HepG2 (cell line): ENCODE measurements around the gene ITPR1. TPM values are rescaled to one million over a fixed set of nuclear protein-coding genes. Genes with fewer than 3 reads are reported as not detected.

Source experiments
- ATAC-seq: fragments of 200-7000 bp; cut with Tn5 transposase; 3 replicates; pipeline ENCODE4 v1.9.1; 2020; ENCODE audit warnings: mild to moderate bottlenecking, moderate library complexity
- BruUV-seq: library from RNA; stranded (reverse); fragments of 400-500 nt; replicated peaks from 2 replicates; lab custom pipeline; 2021; lab: Mats Ljungman, UMichigan
- CTCF ChIA-PET: fragments of 300-600 bp; formaldehyde crosslinking; extraction: SDS; loops from one replicate; lab custom pipeline; 2021; ENCODE audit warnings: low total read pairs, inconsistent platforms, low intra/inter-chr PET ratio; lab: Yijun Ruan, JAX
- POLR2A ChIA-PET: fragments of 350-600 bp; sonication (Branson Sonifier 250); formaldehyde crosslinking; loops from one replicate; lab custom pipeline; 2020; ENCODE audit warnings: antibody characterized with exemption, inconsistent platforms; lab: Yijun Ruan, JAX
- DNase-seq: peaks from one replicate; pipeline ENCODE4 v3.0.0-alpha.2; 2015; ENCODE audit warnings: low spot score
- FAIRE-seq: peaks from 3 replicates; lab custom pipeline; 2011; peaks lifted over from hg19 to GRCh38; lab: Jason Lieb, UNC
- H2AFZ ChIP-seq: one replicate; pipeline ENCODE4 v1.6.1; 2011; ENCODE audit warnings: low read length, inconsistent platforms
- H3K27ac ChIP-seq: fragments of 300-600 bp; 3 replicates; pipeline ENCODE4 v1.8.0; 2011; ENCODE audit warnings: mixed run types, mild to moderate bottlenecking, mixed read lengths, low read length, inconsistent platforms; ENCODE audit not compliant: insufficient read depth; ENCODE audit errors: extremely low read length
- H3K27me3 ChIP-seq, 2 experiments: fragments of 200-600 bp in 1 of 2; 2 replicates in 1 of 2; 3 replicates in 1 of 2; pipeline versions ENCODE4 v1.6.0 to v1.8.0; 2011; ENCODE audit warnings: low read length in 2 of 2, mild to moderate bottlenecking in 2 of 2, moderate library complexity in 2 of 2, inconsistent platforms in 1 of 2; ENCODE audit not compliant: insufficient read depth in 2 of 2, control insufficient read depth in 1 of 2
- H3K36me3 ChIP-seq, 2 experiments: fragments of 200-600 bp in 1 of 2; replicated peaks in 1 of 2; 2 replicates in 1 of 2; 3 replicates in 1 of 2; pipeline versions ENCODE4 v1.5.1 to v1.8.0; 2011; ENCODE audit warnings: low read length in 2 of 2, inconsistent platforms in 1 of 2; ENCODE audit not compliant: insufficient read depth in 2 of 2, control insufficient read depth in 1 of 2
- H3K4me1 ChIP-seq: 2 replicates; pipeline ENCODE4 v1.5.1; 2012; ENCODE audit warnings: low read length, inconsistent platforms; ENCODE audit not compliant: insufficient read depth
- H3K4me2 ChIP-seq: 2 replicates; pipeline ENCODE4 v1.6.0; 2011; ENCODE audit warnings: low read depth, low read length, inconsistent platforms
- H3K4me3 ChIP-seq, 3 experiments: fragments of 200-600 bp in 1 of 3; sonication (generic), shearing (Covaris generic) in 1 of 3; replicated peaks in 1 of 3; 2 replicates each; pipeline ENCODE4 v1.5.1; 2011 to 2016; ENCODE audit warnings: low read length in 3 of 3, inconsistent platforms in 2 of 3, low read depth in 2 of 3, mild to moderate bottlenecking in 2 of 3, control low read depth in 1 of 3, mixed read lengths in 1 of 3; ENCODE audit not compliant: insufficient read depth in 1 of 3
- H3K79me2 ChIP-seq: one replicate; pipeline ENCODE4 v1.6.1; 2011; ENCODE audit warnings: low read length, inconsistent platforms; ENCODE audit not compliant: insufficient read depth
- H3K9ac ChIP-seq: 2 replicates; pipeline ENCODE4 v1.6.0; 2011; ENCODE audit warnings: mild to moderate bottlenecking, low read depth, low read length, inconsistent platforms; ENCODE audit not compliant: insufficient read depth
- H3K9me3 ChIP-seq: 2 replicates; pipeline ENCODE4 v1.5.1; 2012; ENCODE audit warnings: mild to moderate bottlenecking, low read length
- H4K20me1 ChIP-seq: 2 replicates; pipeline ENCODE4 v1.6.0; 2011; ENCODE audit warnings: inconsistent platforms, mild to moderate bottlenecking, low read length, moderate library complexity; ENCODE audit not compliant: insufficient read depth
- BORCS8-MEF2B ChIP-seq: sonication (generic); formaldehyde crosslinking; IDR thresholded peaks from 2 replicates; pipeline ENCODE4 v1.8.0; 2022; ENCODE audit warnings: mild to moderate bottlenecking, missing genetic modification reagents
- NR2F6 ChIP-seq, 2 experiments: IDR thresholded peaks; 2 replicates each; pipeline ENCODE4 v1.6.1; 2016; ENCODE audit warnings: antibody characterized with exemption in 1 of 2, mild to moderate bottlenecking in 1 of 2
- PHF8 ChIP-seq: sonication (generic); formaldehyde crosslinking; IDR thresholded peaks from 2 replicates; pipeline ENCODE4 v1.5.0; 2020; ENCODE audit warnings: missing genetic modification reagents
- ZIK1 ChIP-seq: sonication (generic); formaldehyde crosslinking; IDR thresholded peaks from 2 replicates; pipeline ENCODE4 v1.5.0; 2020; ENCODE audit warnings: mild to moderate bottlenecking, low read depth, missing genetic modification reagents, borderline replicate concordance
- WGBS: methylation state at CpG from one replicate; pipeline ENCODE4 v1.1.6; 2017; ENCODE audit warnings: low lambda C conversion rate; 5-methylcytosine and 5-hydroxymethylcytosine counted together
- in situ Hi-C: cut with HindIII; loops from 2 replicates; pipeline ENCODE4 v1.10.0; 2017; ENCODE audit warnings: low pct_unique_long_range_greater_than_20kb; ENCODE audit not compliant: extremely low pct_ligation_motif_present
- intact Hi-C: fragments of 100-400 bp; cut with micrococcal nuclease; formaldehyde crosslinking; loops from one replicate; pipeline ENCODE4 v1.10.0; 2022; ENCODE audit not compliant: unreplicated experiment
- polyA plus RNA-seq, 8 experiments: library from polyadenylated mRNA; depleted of rRNA in 3 of 8; stranded (reverse) in 7 of 8; unstranded in 1 of 8; fragments of >200 nt; fragmentation: Illumina TruSeq in 4 of 8; extraction: Trizol in 4 of 8; gene quantifications; 2 replicates each; pipeline versions ENCODE4 v1.2.1 to v1.2.3, GENCODE V29; 2011 to 2016; ENCODE audit warnings: low read depth in 4 of 8, missing spikeins in 1 of 8, mixed read lengths in 1 of 8; ENCODE audit not compliant: insufficient read depth in 1 of 8
- total RNA-seq, 5 experiments: library from RNA; depleted of rRNA; stranded (reverse); fragments of >200 nt; fragmentation: Illumina TruSeq; extraction: Trizol; gene quantifications; 2 replicates each; pipeline ENCODE4 v1.2.3, GENCODE V29; 2016; ENCODE audit warnings: low read depth in 1 of 5
- TF ChIP-seq, protein P1 (sequence below): IDR thresholded peaks from 2 replicates; pipeline ENCODE4 v1.6.1; 2016; ENCODE audit warnings: low read depth, borderline replicate concordance
- TF ChIP-seq, protein P2 (sequence below): IDR thresholded peaks from 2 replicates; pipeline ENCODE4 v1.6.1; 2016; ENCODE audit warnings: missing biosample characterization, missing genetic modification reagents, low read depth
- TF ChIP-seq, protein P3 (sequence below): sonication (generic); IDR thresholded peaks from 2 replicates; pipeline ENCODE4 v1.6.1; 2016; ENCODE audit warnings: low read depth, borderline replicate concordance

ITPR1 gene
- total and polyA plus RNA-seq, 2 of the 13 experiments (the other 11 are each of a cell fraction or from before 2014, with no cell fraction given), result 10.0 to 11.4 TPM

DNA sequence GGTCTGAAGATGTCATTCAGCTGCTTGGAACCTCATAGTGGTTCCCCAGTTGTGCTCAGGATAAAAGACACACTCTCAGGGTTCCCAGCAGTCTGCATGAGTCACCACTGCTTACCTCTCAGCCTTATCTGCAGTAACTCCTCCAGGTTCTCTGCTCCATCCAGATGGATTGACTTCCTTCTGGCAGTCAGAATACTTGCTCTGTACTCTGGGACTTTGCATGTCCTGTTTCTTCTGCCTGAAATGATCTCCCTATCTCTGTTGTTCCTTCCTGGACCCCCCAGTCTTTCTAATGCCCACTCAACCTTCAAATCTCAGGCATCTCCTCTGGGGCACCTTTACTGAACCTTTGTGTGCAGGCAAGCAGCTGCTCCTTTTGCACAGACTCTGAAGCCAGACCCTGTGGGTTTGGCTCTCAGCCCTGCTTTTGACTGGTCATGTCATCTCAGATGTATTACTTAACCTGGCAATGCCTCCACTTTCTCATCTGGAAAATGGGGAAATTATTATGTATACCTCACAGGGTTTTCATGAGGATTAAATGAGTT lies 38.4 kb downstream of the ITPR1 start:
- no peak overlapping the region for H3K4me2 ChIP-seq
- H3K4me3 ChIP-seq, result no peak overlapping the region
- H3K79me2 ChIP-seq, result no peaks in the 10 kb centered on the region
- no peaks in the 10 kb centered on the region for H3K36me3 ChIP-seq
- CTCF ChIA-PET, result no interaction called here
- in situ Hi-C loops, result no loop called here
- no peaks in the 10 kb centered on the region; the same call in 1 of the 2 replicates for H4K20me1 ChIP-seq
- H3K4me1 ChIP-seq, result peaks cover 33% of the 10 kb centered on the region
- ATAC-seq, result no peak
- BruUV-seq, result no TSS peak
- no peaks in the 10 kb centered on the region for H3K9me3 ChIP-seq
- POLR2A ChIA-PET, result no interaction called here
- no peak overlapping the region for H2AFZ ChIP-seq
- TF ChIP-seq, protein P1, sequence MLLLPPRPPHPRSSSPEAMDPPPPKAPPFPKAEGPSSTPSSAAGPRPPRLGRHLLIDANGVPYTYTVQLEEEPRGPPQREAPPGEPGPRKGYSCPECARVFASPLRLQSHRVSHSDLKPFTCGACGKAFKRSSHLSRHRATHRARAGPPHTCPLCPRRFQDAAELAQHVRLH (CRISPR knock-in tag), result no peak
- TF ChIP-seq NR2F6 (IDR thresholded peaks at IDR 0.05) (no peak), NR2F6 (CRISPR knock-in tag; IDR thresholded peaks at IDR 0.05) (no peak), BORCS8-MEF2B (CRISPR knock-in tag) (no peak)
- TF ChIP-seq, protein P2, sequence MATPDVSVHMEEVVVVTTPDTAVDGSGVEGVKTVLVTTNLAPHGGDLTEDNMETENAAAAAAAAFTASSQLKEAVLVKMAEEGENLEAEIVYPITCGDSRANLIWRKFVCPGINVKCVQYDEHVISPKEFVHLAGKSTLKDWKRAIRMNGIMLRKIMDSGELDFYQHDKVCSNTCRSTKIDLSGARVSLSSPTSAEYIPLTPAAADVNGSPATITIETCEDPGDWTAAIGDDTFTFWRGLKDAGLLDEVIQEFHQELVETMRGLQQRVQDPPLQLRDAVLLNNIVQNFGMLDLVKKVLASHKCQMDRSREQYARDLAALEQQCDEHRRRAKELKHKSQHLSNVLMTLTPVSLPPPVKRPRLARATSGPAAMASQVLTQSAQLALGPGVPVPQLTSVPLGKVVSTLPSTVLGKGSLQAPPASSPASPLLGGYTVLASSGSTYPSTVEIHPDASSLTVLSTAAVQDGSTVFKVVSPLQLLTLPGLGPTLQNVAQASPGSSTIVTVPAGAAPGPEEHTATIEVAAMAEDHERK (CRISPR knock-in tag), result no peak
- TF ChIP-seq, all 625 proteins: peak for 0
- Histone ChIP-seq H3K27me3 (no peaks in the 10 kb centered on the region), H3K27ac (no peak overlapping the region), H3K9ac (no peak overlapping the region)
- intact Hi-C loops, result no loop called here
- FAIRE-seq (no peak), DNase-seq (no peak)

DNA sequence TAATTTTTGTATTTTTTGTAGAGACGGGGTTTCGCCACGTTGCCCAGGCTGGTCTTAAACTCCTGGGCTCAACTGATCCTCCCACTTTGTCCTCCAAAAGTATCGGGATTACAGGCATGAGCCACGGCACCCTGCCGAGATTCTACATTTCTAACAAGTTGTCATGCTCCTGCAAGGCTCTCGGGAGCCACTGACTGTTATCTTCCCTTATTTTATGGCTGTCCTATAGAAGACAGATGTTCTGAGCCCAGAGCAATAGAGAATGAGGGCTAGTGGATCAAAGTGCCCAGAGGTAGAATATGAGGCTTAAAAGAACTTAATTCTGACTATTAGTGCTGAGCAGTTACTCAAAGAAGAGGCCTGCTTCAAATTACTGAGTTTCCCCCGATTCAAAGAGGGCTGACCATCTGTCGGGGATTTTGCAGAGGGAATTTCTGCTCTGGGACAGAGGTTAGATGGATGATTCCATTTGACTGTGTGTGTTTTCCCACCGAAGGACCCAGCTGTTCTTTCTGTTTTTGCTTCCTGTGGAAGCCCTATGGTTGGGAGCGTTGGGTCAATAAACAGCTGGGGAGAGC lies 39.5 kb downstream of the ITPR1 start:
- no TSS peak for BruUV-seq
- H3K36me3 ChIP-seq, result no peaks in the 10 kb centered on the region
- ChIA-PET POLR2A (interaction anchor here (0.9 to 2.3 kb wide), 4 partner anchors 12 to 66 kb away, joined by 4 to 8 read pairs (median 7); partner anchors contain the start of genes ITPR1 and SUMF1), CTCF (no interaction called here)
- in situ Hi-C loops, result no loop called here
- H3K4me3 ChIP-seq, result no peak overlapping the region
- no peak overlapping the region for H3K9ac ChIP-seq
- intact Hi-C loops, result loop anchor here (1.0 kb wide), 1 partner anchor 39 kb away; no protein-coding TSS in a partner anchor
- no peak overlapping the region for H2AFZ ChIP-seq
- no peaks in the 10 kb centered on the region for H3K9me3 ChIP-seq
- H3K27ac ChIP-seq, result no peak overlapping the region
- FAIRE-seq, result no peak
- H3K4me2 ChIP-seq, result 0 out of 2 replicates have a peak overlapping the region, but pooled peaks have one; percentile 15
- no peaks in the 10 kb centered on the region for H3K79me2 ChIP-seq
- ATAC-seq, result peak; percentile 18; the same call in 1 of the 3 replicates
- TF ChIP-seq ZIK1 (CRISPR knock-in tag) (no peak), PHF8 (CRISPR knock-in tag) (no peak)
- TF ChIP-seq, protein P3, sequence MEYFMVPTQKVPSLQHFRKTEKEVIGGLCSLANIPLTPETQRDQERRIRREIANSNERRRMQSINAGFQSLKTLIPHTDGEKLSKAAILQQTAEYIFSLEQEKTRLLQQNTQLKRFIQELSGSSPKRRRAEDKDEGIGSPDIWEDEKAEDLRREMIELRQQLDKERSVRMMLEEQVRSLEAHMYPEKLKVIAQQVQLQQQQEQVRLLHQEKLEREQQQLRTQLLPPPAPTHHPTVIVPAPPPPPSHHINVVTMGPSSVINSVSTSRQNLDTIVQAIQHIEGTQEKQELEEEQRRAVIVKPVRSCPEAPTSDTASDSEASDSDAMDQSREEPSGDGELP, result peak; percentile 63; the same call in 1 of the 2 replicates
- TF ChIP-seq, all 625 proteins: peak for 1
- H4K20me1 ChIP-seq, result no peaks in the 10 kb centered on the region; the same call in 1 of the 2 replicates
- H3K27me3 ChIP-seq, result no peaks in the 10 kb centered on the region
- WGBS, result 90% methylated on average over 11 of the region's 11 CpGs
- H3K4me1 ChIP-seq, result peaks cover 33% of the 10 kb centered on the region
- no peak for DNase-seq
